HS-27A (cell line): ENCODE results near the gene FOXB1.
A peak's percentile ranks its signal among the peaks of the same experiment; 100 is the strongest.

ENCODE experiments used
- DNase-seq: peaks from one replicate; pipeline ENCODE4 v3.0.0-alpha.2; 2012; ENCODE audit warnings: low read depth, missing footprints

Gene FOXB1

DNA sequence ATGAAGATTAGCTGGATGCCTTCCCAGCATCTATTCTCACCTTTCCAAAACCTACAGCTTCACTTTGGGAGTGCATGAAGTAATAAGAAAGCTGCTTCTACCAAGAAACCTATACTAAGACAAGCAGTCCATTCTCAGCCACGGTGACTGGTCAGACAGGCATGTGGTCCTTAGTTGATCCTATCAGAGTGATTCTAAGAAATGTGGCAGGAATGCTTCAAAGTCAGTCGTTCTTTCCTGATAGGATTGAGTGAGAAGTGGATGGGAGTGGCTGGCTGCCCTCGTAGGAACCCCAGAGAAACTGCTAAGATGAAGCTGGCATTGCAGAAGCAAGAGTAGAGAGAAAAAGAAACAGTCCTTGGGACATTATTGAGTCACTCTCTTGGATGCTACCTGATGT is 16.6 kb downstream of the FOXB1 start:
- no peak for DNase-seq

- DNase-seq = no peak
Measured at GRCh38 chr15:60021589-60022378, 17.7 kb downstream of the FOXB1 start.

GRCh38 chr15:60022379-60022741 is 18.2 kb downstream of the FOXB1 start:
- no peak for DNase-seq

DNA sequence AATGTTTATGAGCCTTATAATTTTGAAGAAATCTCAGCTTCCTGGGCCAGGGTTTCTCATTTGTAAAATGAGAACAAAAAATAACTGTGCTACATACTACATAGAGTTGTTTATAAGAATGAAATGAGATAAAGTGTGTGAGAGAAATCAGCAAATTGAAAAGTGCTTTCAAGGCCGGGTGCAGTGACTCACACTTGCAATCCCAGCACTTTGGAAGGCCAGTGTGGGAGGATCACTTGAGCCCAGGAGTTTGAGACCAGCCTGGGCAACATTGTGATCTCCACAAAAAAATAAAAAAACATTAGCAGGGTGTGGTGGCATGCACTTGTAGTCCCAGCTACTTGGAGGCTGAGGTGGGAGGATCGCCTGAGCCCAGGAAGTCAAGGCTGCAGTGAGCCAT is 22.4 kb downstream of the FOXB1 start:
- DNase-seq = no peak

- DNase-seq = no peak
Measured at GRCh38 chr15:60035344-60035743, 31.2 kb downstream of the FOXB1 start.

DNA sequence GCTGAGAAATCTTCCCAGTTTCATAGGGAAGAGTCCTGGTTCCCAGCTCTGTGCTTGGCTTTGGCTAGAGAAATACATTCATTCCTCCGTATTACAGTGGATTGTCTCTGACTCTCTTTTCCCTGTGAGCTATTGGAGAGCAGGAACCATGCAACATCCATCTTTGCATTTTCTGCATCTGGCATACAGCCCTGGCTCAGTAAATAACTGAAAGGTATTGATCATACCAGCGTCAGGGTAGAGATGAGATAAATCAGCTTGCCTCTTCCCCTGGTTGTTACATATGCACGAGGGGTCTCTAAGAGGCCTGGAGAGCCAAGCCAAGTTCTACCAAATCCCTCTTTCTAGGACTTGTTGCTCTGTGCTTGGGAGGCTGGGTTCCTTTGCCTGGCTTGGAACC is 35.2 kb downstream of the FOXB1 start:
- no peak for DNase-seq

DNA sequence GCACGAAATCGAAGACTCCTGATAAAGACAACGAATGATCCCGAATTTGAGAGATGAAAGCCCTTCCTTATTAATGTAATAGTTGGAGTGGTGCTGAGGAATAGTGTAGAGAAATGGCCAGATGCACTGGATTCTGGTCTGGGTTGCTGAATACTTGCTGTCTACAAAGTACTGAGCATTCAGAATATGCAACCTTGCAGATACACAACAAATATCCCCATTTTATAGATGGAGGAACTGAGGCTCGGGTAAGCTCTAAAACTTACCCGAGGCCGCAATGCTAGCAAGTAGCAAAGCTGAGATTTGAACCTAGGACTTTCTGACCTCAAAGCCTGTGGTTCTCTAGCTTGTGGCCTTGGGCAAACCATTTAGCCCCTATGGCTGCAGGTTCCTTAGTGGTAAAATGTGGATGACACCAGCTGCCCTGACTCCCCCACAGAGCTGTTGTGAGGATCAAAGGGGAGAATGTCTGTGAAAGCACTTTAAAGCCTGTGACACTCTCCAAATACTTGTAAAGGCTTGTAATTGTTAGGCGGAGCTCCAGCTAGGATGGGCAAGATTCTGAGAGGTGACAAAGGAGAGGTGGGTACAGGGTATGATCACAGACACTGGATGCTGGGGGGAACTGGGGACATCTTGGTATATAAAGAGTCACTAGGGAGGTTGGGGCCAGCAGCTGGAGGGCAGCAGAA is 39.8 kb downstream of the FOXB1 start:
- no peak for DNase-seq

DNA sequence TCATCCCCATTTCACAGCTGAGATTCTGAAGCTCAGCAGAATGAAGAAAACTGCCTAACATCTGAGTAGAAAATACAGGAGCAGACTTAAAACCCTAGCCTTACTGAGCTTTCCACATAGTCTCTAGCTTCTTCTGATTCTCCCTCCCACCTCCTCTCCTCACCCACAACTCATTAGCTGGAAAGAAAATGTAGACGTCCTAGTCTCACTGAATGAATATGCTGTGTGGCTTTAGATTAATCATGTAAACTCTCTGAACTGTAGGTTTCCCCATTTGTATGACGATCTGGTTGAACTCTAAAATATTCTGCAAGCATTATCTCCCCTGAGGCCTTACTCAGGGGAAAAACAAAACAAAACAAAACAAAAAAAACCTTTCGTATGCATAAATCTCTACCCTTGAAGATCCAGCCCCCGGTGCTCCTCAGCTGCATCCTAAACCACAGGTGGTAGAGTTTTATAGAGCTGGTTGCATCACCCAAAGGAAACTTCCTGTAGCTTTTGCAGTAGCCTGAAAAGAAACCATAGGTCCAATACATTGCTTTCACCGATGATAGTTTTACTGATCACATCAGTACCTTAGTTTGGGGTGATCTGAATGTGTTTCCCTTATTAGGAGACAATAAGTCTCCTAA is 40.6 kb downstream of the FOXB1 start:
- DNase-seq = no peak

DNA sequence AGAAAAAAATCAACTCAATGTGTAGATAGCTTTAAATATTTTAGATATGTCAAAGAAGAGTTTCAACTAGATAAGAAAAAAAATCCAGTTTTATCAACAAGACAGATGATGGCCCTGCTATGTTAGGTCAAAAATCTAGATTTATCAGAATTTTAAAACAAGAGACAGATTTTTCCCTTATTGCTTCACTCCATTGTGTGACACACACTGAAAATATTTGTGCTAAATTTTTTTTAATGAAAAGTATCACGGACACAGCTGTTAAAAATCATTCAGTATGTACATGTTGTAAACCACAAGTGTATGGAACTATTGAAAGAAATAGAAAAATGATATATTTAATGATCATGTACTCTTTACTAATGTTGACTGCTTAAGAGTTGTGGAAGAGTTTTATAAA is 43.6 kb downstream of the FOXB1 start:
- peak; percentile 51 for DNase-seq

- DNase-seq = no peak
Measured at GRCh38 chr15:60049948-60050347, 45.8 kb downstream of the FOXB1 start.

DNA sequence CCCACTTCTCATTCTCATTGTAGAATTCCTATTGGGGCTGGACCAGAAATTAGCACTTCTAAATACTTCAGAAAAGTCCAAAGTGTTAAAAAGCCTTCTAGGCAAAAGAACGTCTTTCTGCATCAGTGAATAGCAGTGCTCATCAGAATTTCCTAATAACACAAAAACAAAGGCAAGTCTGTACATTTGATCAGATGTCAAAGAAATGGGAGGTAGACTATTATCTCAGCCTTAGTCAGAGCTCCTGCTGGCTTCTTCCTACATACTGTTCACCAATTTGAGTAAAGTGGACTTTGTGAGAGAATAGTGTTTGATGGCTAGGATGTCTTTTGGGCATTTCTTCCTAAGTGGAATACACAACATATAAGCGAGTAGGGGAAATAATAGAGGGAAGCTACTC is 48.7 kb downstream of the FOXB1 start:
- no peak for DNase-seq

DNA sequence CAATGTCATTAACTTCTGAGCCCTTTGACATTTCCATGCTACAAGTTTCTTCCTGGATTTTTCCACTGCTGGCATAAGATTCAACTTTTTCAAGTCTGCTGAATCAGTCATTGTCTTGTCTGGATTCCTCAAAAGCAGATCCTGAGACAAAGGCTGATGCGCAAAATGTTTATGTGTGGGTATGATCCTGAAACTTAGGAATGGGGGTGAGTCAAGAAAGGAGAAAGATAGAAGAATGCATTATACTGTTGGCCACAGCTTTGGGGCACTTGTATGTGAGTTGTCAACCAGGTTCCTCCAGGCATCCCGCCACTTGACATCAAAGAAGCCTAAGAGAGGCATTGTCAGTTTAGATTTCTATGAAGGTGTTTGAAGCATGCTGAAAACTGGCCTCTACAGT is 50.4 kb downstream of the FOXB1 start:
- DNase-seq = no peak
